ENCODE measurements around the gene NLRP6. TPM values are rescaled to one million over a fixed set of nuclear protein-coding genes. Genes with fewer than 3 reads are reported as not detected.

NLRP6 gene
- total RNA-seq, 1 donor from 2014 or later, result 0.69 TPM

GRCh38 chr11:293852-294661 is 15.8 kb downstream of the NLRP6 start:
- DNase-seq (ENCODE audit: low spot score), result no peak

GRCh38 chr11:294780-295179 is 16.6 kb downstream of the NLRP6 start:
- DNase-seq (ENCODE audit: low spot score), result no peak

- no peak for DNase-seq (ENCODE audit: low spot score)
Observed at GRCh38 chr11:295351-296170, 17.4 kb downstream of the NLRP6 start.

- DNase-seq (ENCODE audit: low spot score), result no peak
Observed at GRCh38 chr11:296171-297050, 18.2 kb downstream of the NLRP6 start.

GRCh38 chr11:297051-297585 is 18.9 kb downstream of the NLRP6 start:
- no peak for DNase-seq (ENCODE audit: low spot score)

GRCh38 chr11:297586-298405 is 19.6 kb downstream of the NLRP6 start:
- DNase-seq (ENCODE audit: low spot score), result peak; percentile 48

GRCh38 chr11:298406-299065 is 20.3 kb downstream of the NLRP6 start:
- no peak for DNase-seq (ENCODE audit: low spot score)

GRCh38 chr11:299081-299891 is 21.1 kb downstream of the NLRP6 start, which contains the start of gene IFITM5:
Gene IFITM5, minus strand, starts transcription at chr11:299526. Its CDS starts 36 bp downstream, at chr11:299490.
- no peak for DNase-seq (ENCODE audit: low spot score)

- DNase-seq (ENCODE audit: low spot score), result no peak
Observed at GRCh38 chr11:299951-300735, 21.9 kb downstream of the NLRP6 start.

GRCh38 chr11:303363-303762 is 25.2 kb downstream of the NLRP6 start:
- DNase-seq (ENCODE audit: low spot score), result no peak

- DNase-seq (ENCODE audit: low spot score), result no peak
Observed at GRCh38 chr11:304061-304506, 25.9 kb downstream of the NLRP6 start.

GRCh38 chr11:304915-305843 is 27.0 kb downstream of the NLRP6 start:
- DNase-seq (ENCODE audit: low spot score), result peak; percentile 75

- no peak for DNase-seq (ENCODE audit: low spot score)
Observed at GRCh38 chr11:305844-306211, 27.6 kb downstream of the NLRP6 start.

GRCh38 chr11:306645-307371 is 28.6 kb downstream of the NLRP6 start:
- DNase-seq (ENCODE audit: low spot score), result no peak

- peak; percentile 61 for DNase-seq (ENCODE audit: low spot score)
Observed at GRCh38 chr11:307766-308708, 29.8 kb downstream of the NLRP6 start, which contains the start of gene IFITM2. Gene IFITM2, plus strand, starts transcription at chr11:307816. Its CDS starts 377 bp downstream, at chr11:308193.
